ENCODE measurements around the gene GPBAR1. TPM values are rescaled to one million over a fixed set of nuclear protein-coding genes. Genes with fewer than 3 reads are reported as not detected.
A peak's percentile ranks its signal among the peaks of the same experiment; 100 is the strongest.

GPBAR1 gene, protein sequence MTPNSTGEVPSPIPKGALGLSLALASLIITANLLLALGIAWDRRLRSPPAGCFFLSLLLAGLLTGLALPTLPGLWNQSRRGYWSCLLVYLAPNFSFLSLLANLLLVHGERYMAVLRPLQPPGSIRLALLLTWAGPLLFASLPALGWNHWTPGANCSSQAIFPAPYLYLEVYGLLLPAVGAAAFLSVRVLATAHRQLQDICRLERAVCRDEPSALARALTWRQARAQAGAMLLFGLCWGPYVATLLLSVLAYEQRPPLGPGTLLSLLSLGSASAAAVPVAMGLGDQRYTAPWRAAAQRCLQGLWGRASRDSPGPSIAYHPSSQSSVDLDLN
- total RNA-seq: under 0.01 TPM in 1 of 2 replicates, not detected in the other

GRCh38 chr2:218260742-218261422 lies at the start of gene GPBAR1:
TSS of gene GPBAR1 (plus strand) at chr2:218261015. CDS start at chr2:218262725, 1,710 bp downstream.
- H3K4me3 ChIP-seq (ENCODE audit: low read depth, low read length): peak within 1 kb of the TSS; percentile 18
- no peak for DNase-seq (ENCODE audit: low read depth)
- TF ChIP-seq, protein P1, sequence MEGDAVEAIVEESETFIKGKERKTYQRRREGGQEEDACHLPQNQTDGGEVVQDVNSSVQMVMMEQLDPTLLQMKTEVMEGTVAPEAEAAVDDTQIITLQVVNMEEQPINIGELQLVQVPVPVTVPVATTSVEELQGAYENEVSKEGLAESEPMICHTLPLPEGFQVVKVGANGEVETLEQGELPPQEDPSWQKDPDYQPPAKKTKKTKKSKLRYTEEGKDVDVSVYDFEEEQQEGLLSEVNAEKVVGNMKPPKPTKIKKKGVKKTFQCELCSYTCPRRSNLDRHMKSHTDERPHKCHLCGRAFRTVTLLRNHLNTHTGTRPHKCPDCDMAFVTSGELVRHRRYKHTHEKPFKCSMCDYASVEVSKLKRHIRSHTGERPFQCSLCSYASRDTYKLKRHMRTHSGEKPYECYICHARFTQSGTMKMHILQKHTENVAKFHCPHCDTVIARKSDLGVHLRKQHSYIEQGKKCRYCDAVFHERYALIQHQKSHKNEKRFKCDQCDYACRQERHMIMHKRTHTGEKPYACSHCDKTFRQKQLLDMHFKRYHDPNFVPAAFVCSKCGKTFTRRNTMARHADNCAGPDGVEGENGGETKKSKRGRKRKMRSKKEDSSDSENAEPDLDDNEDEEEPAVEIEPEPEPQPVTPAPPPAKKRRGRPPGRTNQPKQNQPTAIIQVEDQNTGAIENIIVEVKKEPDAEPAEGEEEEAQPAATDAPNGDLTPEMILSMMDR (IDR thresholded peaks at IDR 0.05; ENCODE audit: insufficient read depth, low read depth, low read length): no peak

DNA sequence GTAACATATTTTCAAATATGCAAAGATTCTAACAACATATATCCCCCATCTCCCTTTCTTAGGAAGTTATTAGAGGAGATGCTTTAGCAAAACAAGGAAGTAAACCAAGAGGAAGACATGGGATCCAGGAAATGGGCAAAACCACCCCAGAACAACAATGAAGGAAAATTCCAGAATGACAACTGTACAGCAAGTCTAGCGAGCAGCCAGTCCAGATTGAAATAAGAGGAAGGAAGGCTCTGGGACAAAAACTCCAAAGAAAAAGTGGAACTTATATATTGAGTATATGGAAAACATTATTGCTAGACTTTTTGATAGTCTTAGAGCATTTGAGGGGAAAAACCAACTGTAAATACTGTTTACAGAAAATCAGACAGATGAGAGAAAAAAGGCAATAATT lies 46.7 kb upstream of the GPBAR1 start:
- no peak for DNase-seq (ENCODE audit: low read depth)

DNA sequence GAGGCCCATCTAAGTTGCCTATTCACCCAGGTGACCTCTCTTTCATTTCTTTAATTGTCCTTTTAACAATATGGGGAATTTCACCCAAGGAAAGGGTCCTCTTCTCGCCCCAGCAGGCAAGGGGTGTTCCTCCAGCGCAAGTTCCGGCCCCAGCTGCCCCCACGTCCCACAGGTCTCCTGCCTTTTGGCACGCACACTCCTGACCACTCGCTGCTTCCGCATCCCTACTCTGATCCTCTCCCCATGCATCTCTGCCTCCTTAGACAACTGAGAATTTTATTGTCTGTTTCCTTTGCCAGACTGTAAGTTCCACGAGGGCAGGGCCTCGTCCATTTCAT lies 44.5 kb upstream of the GPBAR1 start:
- TF ChIP-seq, protein P1 (IDR thresholded peaks at IDR 0.05; ENCODE audit: insufficient read depth, low read depth, low read length): no peak
- DNase-seq (ENCODE audit: low read depth): peak; percentile 53
- peak overlapping the region; percentile 96 for H3K4me3 ChIP-seq (ENCODE audit: low read depth, low read length)

More for the DNA sequence above, 46.7 kb upstream of the GPBAR1 start:
- TF ChIP-seq, protein P1 (IDR thresholded peaks at IDR 0.05; ENCODE audit: insufficient read depth, low read depth, low read length): no peak
- no peak overlapping the region for H3K4me3 ChIP-seq (ENCODE audit: low read depth, low read length)

DNA sequence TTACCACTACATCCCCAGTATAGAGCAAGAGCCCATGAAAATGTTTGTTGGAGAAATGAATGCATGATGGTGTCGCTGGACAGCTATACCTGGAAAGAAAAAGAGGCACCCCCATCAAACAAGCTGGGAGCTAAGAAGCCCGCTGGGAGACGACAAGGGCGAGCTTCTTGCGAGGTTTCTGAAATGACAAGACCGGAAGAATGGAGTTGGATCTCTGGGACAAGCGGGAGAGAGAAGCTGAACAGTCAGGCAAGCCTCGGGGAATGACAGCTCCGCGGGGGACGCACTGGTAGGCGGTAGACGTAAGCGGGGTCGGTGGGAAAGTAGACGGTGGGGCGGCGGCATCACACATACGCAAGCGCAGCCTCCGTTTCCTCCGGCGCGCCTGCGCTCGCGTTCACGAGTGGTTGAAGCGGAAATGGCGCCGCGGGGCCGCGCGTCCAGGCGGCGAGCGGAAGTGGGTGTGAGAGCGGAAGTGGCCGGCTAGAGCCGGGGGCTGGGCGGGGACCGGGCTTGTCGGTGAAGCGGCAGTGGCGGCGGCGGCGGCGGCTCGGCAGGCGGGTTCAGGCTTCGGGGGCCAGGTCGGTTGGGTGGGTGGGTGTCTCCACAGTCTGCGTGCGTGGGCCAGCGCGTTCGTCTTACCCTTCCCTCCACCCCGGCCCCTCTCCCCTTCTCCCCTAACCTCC lies 44.0 kb upstream of the GPBAR1 start, which contains the start of gene ARPC2:
Gene ARPC2 (plus strand): TSS at position 516 of the 686 bp plus-strand sequence. CDS start 282 bp downstream, outside the sequence.
- H3K4me3 ChIP-seq (ENCODE audit: low read depth, low read length): peak within 1 kb of the TSS; percentile 96
- TF ChIP-seq, protein P1 (IDR thresholded peaks at IDR 0.05; ENCODE audit: insufficient read depth, low read depth, low read length): no peak
- peak; percentile 97 for DNase-seq (ENCODE audit: low read depth)

- DNase-seq (ENCODE audit: low read depth): peak; percentile 46
- TF ChIP-seq, protein P1 (IDR thresholded peaks at IDR 0.05; ENCODE audit: insufficient read depth, low read depth, low read length): no peak
- H3K4me3 ChIP-seq (ENCODE audit: low read depth, low read length): peak overlapping the region; percentile 96
Observed at GRCh38 chr2:218217360-218218267, 43.2 kb upstream of the GPBAR1 start.

Measured in fibroblast of villous mesenchyme (primary cell).